ENCODE data around the gene GALNT9.

DNA sequence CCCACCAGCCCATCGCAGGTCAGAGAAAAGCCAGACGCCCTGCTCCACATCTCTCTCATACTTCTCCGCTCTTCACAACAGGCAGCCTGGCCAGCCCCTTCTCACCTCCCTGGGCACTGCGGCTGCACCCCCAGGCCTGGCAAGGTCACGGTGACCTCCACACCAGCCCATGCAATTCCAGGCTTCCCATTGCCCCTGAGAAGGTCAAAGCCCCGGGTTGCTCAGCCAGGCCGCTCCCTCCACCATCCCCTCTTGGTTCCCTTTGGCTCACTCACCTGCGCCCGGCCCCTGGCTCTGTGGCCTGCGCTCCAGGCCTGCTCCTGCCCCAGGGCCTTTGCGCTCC lies 55.4 kb downstream of the GALNT9 start:
- TF ChIP-seq, protein P1, sequence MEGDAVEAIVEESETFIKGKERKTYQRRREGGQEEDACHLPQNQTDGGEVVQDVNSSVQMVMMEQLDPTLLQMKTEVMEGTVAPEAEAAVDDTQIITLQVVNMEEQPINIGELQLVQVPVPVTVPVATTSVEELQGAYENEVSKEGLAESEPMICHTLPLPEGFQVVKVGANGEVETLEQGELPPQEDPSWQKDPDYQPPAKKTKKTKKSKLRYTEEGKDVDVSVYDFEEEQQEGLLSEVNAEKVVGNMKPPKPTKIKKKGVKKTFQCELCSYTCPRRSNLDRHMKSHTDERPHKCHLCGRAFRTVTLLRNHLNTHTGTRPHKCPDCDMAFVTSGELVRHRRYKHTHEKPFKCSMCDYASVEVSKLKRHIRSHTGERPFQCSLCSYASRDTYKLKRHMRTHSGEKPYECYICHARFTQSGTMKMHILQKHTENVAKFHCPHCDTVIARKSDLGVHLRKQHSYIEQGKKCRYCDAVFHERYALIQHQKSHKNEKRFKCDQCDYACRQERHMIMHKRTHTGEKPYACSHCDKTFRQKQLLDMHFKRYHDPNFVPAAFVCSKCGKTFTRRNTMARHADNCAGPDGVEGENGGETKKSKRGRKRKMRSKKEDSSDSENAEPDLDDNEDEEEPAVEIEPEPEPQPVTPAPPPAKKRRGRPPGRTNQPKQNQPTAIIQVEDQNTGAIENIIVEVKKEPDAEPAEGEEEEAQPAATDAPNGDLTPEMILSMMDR (IDR thresholded peaks at IDR 0.05): no peak
- no peak for TF ChIP-seq POLR2A (IDR thresholded peaks at IDR 0.05)

Data from lower leg skin (tissue), 3 donors.